K562 (cell line): ENCODE measurements around the gene PGPEP1. TPM values are rescaled to one million over a fixed set of nuclear protein-coding genes. Genes with fewer than 3 reads are reported as not detected.
A peak's percentile ranks its signal among the peaks of the same experiment; 100 is the strongest.

Experiments
- ATAC-seq: fragments of 200-7000 bp; cut with Tn5 transposase; 3 replicates; pipeline ENCODE4 v1.9.1; 2020; ENCODE audit warnings: moderate library complexity
- BruUV-seq: library from RNA; stranded (reverse); fragments of 400-500 nt; replicated peaks from 2 replicates; lab custom pipeline; 2021; lab: Mats Ljungman, UMichigan
- CTCF ChIA-PET: fragments of 300-600 bp; formaldehyde crosslinking; extraction: SDS; loops from one replicate; lab custom pipeline; 2021; ENCODE audit warnings: low intra/inter-chr PET ratio; lab: Yijun Ruan, JAX
- POLR2A ChIA-PET: fragments of 300-600, 350-650 bp; sonication (Branson Sonifier 250); formaldehyde crosslinking; extraction: SDS; loops from one replicate; lab custom pipeline; 2021; ENCODE audit warnings: antibody characterized with exemption, inconsistent platforms; lab: Yijun Ruan, JAX
- DNase-seq, 4 experiments: peaks; one replicate each; pipeline versions ENCODE4 v3.0.0 to v3.0.0-alpha.2; 2011 to 2018; ENCODE audit warnings: low spot score in 3 of 4, mixed read lengths in 3 of 4; ENCODE audit errors: extremely low read depth in 1 of 4
- FAIRE-seq: peaks from 2 replicates; lab custom pipeline; 2011; peaks lifted over from hg19 to GRCh38; lab: Jason Lieb, UNC
- H2AFZ ChIP-seq: 2 replicates; pipeline ENCODE4 v1.6.0; 2011; ENCODE audit warnings: low read depth, low read length, control low read depth, inconsistent platforms
- H3K27ac ChIP-seq: fragments of 200-600 bp; 3 replicates; pipeline ENCODE4 v1.8.0; 2011; ENCODE audit warnings: low read depth, mild to moderate bottlenecking, control low read depth, inconsistent platforms, low read length, moderate library complexity, mixed read lengths; ENCODE audit errors: extremely low read depth
- H3K27me3 ChIP-seq, 2 experiments: fragments of 300-600 bp in 1 of 2; 2 replicates in 1 of 2; 3 replicates in 1 of 2; pipeline versions ENCODE4 v1.6.0 to v1.8.0; 2011; ENCODE audit warnings: inconsistent platforms in 2 of 2, low read length in 2 of 2, mild to moderate bottlenecking in 1 of 2, mixed read lengths in 1 of 2, moderate library complexity in 1 of 2; ENCODE audit not compliant: control insufficient read depth in 2 of 2, insufficient read depth in 2 of 2
- H3K36me3 ChIP-seq: fragments of 300-600 bp; 3 replicates; pipeline ENCODE4 v1.8.0; 2011; ENCODE audit warnings: mild to moderate bottlenecking, low read length, inconsistent platforms; ENCODE audit not compliant: control insufficient read depth, insufficient read depth
- H3K4me1 ChIP-seq, 2 experiments: fragments of 200-600 bp in 1 of 2; replicated peaks in 1 of 2; 2 replicates in 1 of 2; 3 replicates in 1 of 2; pipeline versions ENCODE4 v1.5.1 to v1.8.0; 2011; ENCODE audit warnings: inconsistent platforms in 2 of 2, low read length in 2 of 2, mild to moderate bottlenecking in 1 of 2, mixed read lengths in 1 of 2, moderate library complexity in 1 of 2; ENCODE audit not compliant: control insufficient read depth in 2 of 2, insufficient read depth in 2 of 2
- H3K4me2 ChIP-seq: 2 replicates; pipeline ENCODE4 v1.6.1; 2011; ENCODE audit warnings: low read length, control low read depth, inconsistent platforms, mixed read lengths; ENCODE audit not compliant: insufficient read depth
- H3K4me3 ChIP-seq: fragments of 200-600 bp; sonication (generic), shearing (Covaris generic); 2 replicates; pipeline ENCODE4 v1.5.1; 2016; ENCODE audit warnings: control low read depth, inconsistent platforms
- H3K79me2 ChIP-seq: fragments of 200-600 bp; 3 replicates; pipeline ENCODE4 v1.8.0; 2011; ENCODE audit warnings: low read length, inconsistent platforms; ENCODE audit not compliant: control insufficient read depth, insufficient read depth
- H3K9ac ChIP-seq, 2 experiments: 2 replicates each; pipeline versions ENCODE4 v1.6.0 to v1.6.1; 2011; ENCODE audit warnings: low read depth in 2 of 2, low read length in 2 of 2, control low read depth in 1 of 2, inconsistent platforms in 1 of 2, mild to moderate bottlenecking in 1 of 2, mixed read lengths in 1 of 2; ENCODE audit not compliant: insufficient read depth in 1 of 2
- H3K9me1 ChIP-seq: one replicate; pipeline ENCODE4 v1.6.0; 2011; ENCODE audit warnings: inconsistent platforms, mild to moderate bottlenecking, low read length, moderate library complexity; ENCODE audit not compliant: control insufficient read depth, insufficient read depth
- H3K9me3 ChIP-seq: replicated peaks from 2 replicates; pipeline ENCODE4 v1.5.1; 2011; ENCODE audit warnings: low read depth, low read length, inconsistent platforms; ENCODE audit not compliant: control insufficient read depth, insufficient read depth
- H4K20me1 ChIP-seq: replicated peaks from 2 replicates; pipeline ENCODE4 v1.6.1; 2011; ENCODE audit warnings: low read length, inconsistent platforms, mixed read lengths; ENCODE audit not compliant: control insufficient read depth, insufficient read depth
- BACH1 ChIP-seq: fragments of 200-800 bp; sonication (Bioruptor generic); IDR thresholded peaks from 2 replicates; pipeline ENCODE4 v1.6.1; 2016; ENCODE audit warnings: missing genetic modification characterization, missing compliant biosample characterization
- DDX20 ChIP-seq: fragments of 450-650 bp; IDR thresholded peaks from 2 replicates; pipeline ENCODE4 v1.6.1; 2016; ENCODE audit warnings: missing genetic modification characterization, low read depth, mild to moderate bottlenecking, missing compliant biosample characterization, moderate library complexity
- FOSL1 ChIP-seq: fragments of 200-800 bp; sonication (Bioruptor generic); conservative IDR thresholded peaks from 2 replicates; pipeline ENCODE4 v1.6.1; 2016; ENCODE audit warnings: missing genetic modification characterization, missing compliant biosample characterization
- KLF6 ChIP-seq: fragments of 250-450 bp; sonication (Bioruptor Pico); IDR thresholded peaks from 2 replicates; pipeline ENCODE4 v1.4.0; 2020; ENCODE audit warnings: mild to moderate bottlenecking, moderate library complexity, borderline replicate concordance
- NFATC3 ChIP-seq: fragments of 450-650 bp; IDR thresholded peaks from 2 replicates; pipeline ENCODE4 v1.6.1; 2017; ENCODE audit warnings: mild to moderate bottlenecking
- NR2C1 ChIP-seq, 2 experiments: fragments of 450-650 bp; IDR thresholded peaks; 2 replicates each; pipeline ENCODE4 v1.6.1; 2017; ENCODE audit warnings: mild to moderate bottlenecking in 2 of 2, antibody characterized with exemption in 1 of 2, inconsistent platforms in 1 of 2, missing compliant biosample characterization in 1 of 2, missing genetic modification characterization in 1 of 2
- NR4A1 ChIP-seq, 2 experiments: fragments of 250-450 bp in 1 of 2; fragments of 450-650 bp in 1 of 2; sonication (Bioruptor Pico) in 1 of 2; IDR thresholded peaks; 2 replicates each; pipeline versions ENCODE4 v1.4.0 to v1.6.1; 2016 to 2020; ENCODE audit warnings: mild to moderate bottlenecking in 2 of 2, missing compliant biosample characterization in 1 of 2, missing genetic modification characterization in 1 of 2, moderate library complexity in 1 of 2
- PTRF ChIP-seq: fragments of 450-650 bp; IDR thresholded peaks from 2 replicates; pipeline ENCODE4 v1.6.1; 2016; ENCODE audit warnings: mild to moderate bottlenecking, missing genetic modification characterization, missing compliant biosample characterization
- RAD51 ChIP-seq: fragments of 450-650 bp; IDR thresholded peaks from 2 replicates; pipeline ENCODE4 v1.7.1; 2016; ENCODE audit warnings: low read depth, mild to moderate bottlenecking, borderline replicate concordance
- SMAD4 ChIP-seq: fragments of 250-450 bp; sonication (Bioruptor Pico); conservative IDR thresholded peaks from 2 replicates; pipeline ENCODE4 v1.8.0; 2021; ENCODE audit warnings: inconsistent platforms, mild to moderate bottlenecking, moderate library complexity
- SMARCA4 ChIP-seq: fragments of 450-650 bp; IDR thresholded peaks from 2 replicates; pipeline ENCODE4 v1.6.1; 2016
- ZSCAN29 ChIP-seq: fragments of 450-650 bp; IDR thresholded peaks from 2 replicates; pipeline ENCODE4 v1.6.1; 2017
- WGBS: fragments of 100-300 bp; shearing (Covaris generic); methylation state at CpG from one replicate; pipeline ENCODE4 v1.1.6; 2016; ENCODE audit warnings: low coverage, mixed read lengths; ENCODE audit not compliant: insufficient coverage; ENCODE audit errors: missing lambda C conversion rate; 5-methylcytosine and 5-hydroxymethylcytosine counted together
- in situ Hi-C: fragments of 300-500 bp; cut with MboI; formaldehyde crosslinking; loops from 4 replicates; pipeline ENCODE4 v1.15.0; 2018; ENCODE audit warnings: inconsistent platforms, mixed read lengths
- intact Hi-C: fragments of 100-400 bp; cut with micrococcal nuclease; formaldehyde crosslinking; loops from 2 replicates; pipeline ENCODE4 v1.14.2; 2022
- polyA plus RNA-seq, 8 experiments: library from polyadenylated mRNA; depleted of rRNA in 4 of 8; stranded (reverse) in 5 of 8; unstranded in 3 of 8; fragments of >200 nt; fragmentation: Nextera tagmentation in 2 of 8; fragmentation: Illumina TruSeq in 1 of 8; extraction: Ambion mirVana in 2 of 8; extraction: Trizol in 1 of 8; gene quantifications; 2 replicates each; pipeline versions ENCODE4 v1.2.1 to v1.2.3, GENCODE V29; 2011 to 2014; ENCODE audit warnings: inconsistent platforms in 1 of 8, missing spikeins in 1 of 8
- total RNA-seq, 7 experiments: library from RNA; depleted of rRNA in 6 of 7; stranded (reverse); fragments of >200 nt in 6 of 7; fragmentation: Illumina TruSeq in 2 of 7; extraction: Trizol in 2 of 7; gene quantifications; 2 replicates each; pipeline versions ENCODE4 v1.2.1 to v1.2.3, GENCODE V29; 2011 to 2021; ENCODE audit warnings: low replicate concordance in 1 of 7
- TF ChIP-seq, protein P1 (sequence below): fragments of 450-650 bp; IDR thresholded peaks from 2 replicates; pipeline ENCODE4 v1.6.1; 2017; ENCODE audit warnings: antibody characterized with exemption, mild to moderate bottlenecking
- TF ChIP-seq, protein P2 (sequence below): fragments of 250-450 bp; sonication (Bioruptor Pico); IDR thresholded peaks from 2 replicates; pipeline ENCODE4 v1.4.0; 2020
- TF ChIP-seq, protein P3 (sequence below), 2 experiments: fragments of 200-800 bp in 1 of 2; sonication (Bioruptor generic) in 1 of 2; sonication (generic) in 1 of 2; formaldehyde crosslinking in 1 of 2; IDR thresholded peaks in 1 of 2; conservative IDR thresholded peaks in 1 of 2; 2 replicates each; pipeline versions ENCODE4 v1.5.0 to v1.6.1; 2016 to 2020; ENCODE audit warnings: missing compliant biosample characterization in 1 of 2, missing genetic modification characterization in 1 of 2, missing genetic modification reagents in 1 of 2

PGPEP1 gene
- total and polyA plus RNA-seq, 9 of the 15 experiments (the other 6 are each of a cell fraction or from before 2014, with no cell fraction given) = 10.0 to 69.6 (median 33.5) TPM

DNA sequence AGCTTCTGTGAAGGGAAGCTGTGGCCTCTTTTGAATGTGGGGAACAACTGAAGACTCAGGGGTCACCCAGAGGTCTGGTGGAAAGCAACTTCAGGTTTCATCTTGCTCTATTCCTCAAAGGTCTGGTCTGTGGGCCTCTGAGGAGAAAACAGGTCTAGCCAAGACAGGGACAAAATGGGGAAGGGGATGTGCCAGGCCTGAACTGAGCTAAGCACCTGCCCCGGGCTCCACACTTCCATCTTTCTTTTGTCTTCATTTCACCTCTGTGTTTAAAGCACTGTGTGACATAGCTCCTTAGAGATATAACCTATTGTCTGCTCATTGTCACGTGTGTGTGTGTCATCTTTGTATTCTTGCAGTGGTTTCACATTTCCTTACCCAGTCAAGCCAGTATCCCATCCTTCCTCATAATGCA lies 25.6 kb downstream of the PGPEP1 start:
- POLR2A ChIA-PET = interaction anchor here (0.6 to 13.9 kb wide), 5 partner anchors 9 to 86 kb away, joined by 3 to 207 read pairs (median 3); partner anchors contain the start of gene GDF15
- Histone ChIP-seq H3K9me3 (no peaks in the 10 kb centered on the region), H3K9me1 (no peaks in the 10 kb centered on the region), H3K36me3 (peaks cover 64% of the 10 kb centered on the region; the same call in 2 of the 3 replicates), H3K79me2 (peaks cover 10% of the 10 kb centered on the region; the same call in 2 of the 3 replicates), H3K4me2 (no peak overlapping the region; the same call in 1 of the 2 replicates), H4K20me1 (no peaks in the 10 kb centered on the region), H3K9ac (peak overlapping the region; percentile 86 to 92; a peak in 3 of 4 replicates), H2AFZ (no peak overlapping the region), H3K27me3 (no peaks in the 10 kb centered on the region), H3K27ac (peak overlapping the region; percentile 99), H3K4me3 (no peak overlapping the region), H3K4me1 (peaks cover 50 to 60% of the 10 kb centered on the region in 2 experiments)
- DNase-seq = peak in 1 of 4 experiments; percentile 10
- CTCF ChIA-PET = no interaction called here
- intact Hi-C loops (no loop called here), in situ Hi-C loops (no loop called here)
- WGBS = 43% methylated on average over 2 of the region's 2 CpGs
- BruUV-seq = no TSS peak
- no peak for ATAC-seq
- FAIRE-seq = no peak
- TF ChIP-seq PTRF (peak; percentile 23; the same call in 1 of the 2 replicates), DDX20 (tag) (peak; percentile 78; the same call in 1 of the 2 replicates), SMAD4 (CRISPR knock-in tag) (peak; percentile 49), FOSL1 (tag) (0 out of 2 replicates have a peak, but pooled peaks have one; percentile 33), SMARCA4 (no peak), KLF6 (CRISPR knock-in tag) (peak; percentile 49; the same call in 1 of the 2 replicates), NR4A1 (CRISPR knock-in tag; IDR thresholded peaks at IDR 0.05) (no peak), NR4A1 (tag; IDR thresholded peaks at IDR 0.05) (peak; percentile 66; the same call in 1 of the 2 replicates), NFATC3 (no peak), ZSCAN29 (no peak), RAD51 (no peak), NR2C1 (IDR thresholded peaks at IDR 0.05) (no peak), NR2C1 (tag; IDR thresholded peaks at IDR 0.05) (peak; percentile 48), BACH1 (tag) (0 out of 2 replicates have a peak, but pooled peaks have one; percentile 10)
- TF ChIP-seq, protein P1, sequence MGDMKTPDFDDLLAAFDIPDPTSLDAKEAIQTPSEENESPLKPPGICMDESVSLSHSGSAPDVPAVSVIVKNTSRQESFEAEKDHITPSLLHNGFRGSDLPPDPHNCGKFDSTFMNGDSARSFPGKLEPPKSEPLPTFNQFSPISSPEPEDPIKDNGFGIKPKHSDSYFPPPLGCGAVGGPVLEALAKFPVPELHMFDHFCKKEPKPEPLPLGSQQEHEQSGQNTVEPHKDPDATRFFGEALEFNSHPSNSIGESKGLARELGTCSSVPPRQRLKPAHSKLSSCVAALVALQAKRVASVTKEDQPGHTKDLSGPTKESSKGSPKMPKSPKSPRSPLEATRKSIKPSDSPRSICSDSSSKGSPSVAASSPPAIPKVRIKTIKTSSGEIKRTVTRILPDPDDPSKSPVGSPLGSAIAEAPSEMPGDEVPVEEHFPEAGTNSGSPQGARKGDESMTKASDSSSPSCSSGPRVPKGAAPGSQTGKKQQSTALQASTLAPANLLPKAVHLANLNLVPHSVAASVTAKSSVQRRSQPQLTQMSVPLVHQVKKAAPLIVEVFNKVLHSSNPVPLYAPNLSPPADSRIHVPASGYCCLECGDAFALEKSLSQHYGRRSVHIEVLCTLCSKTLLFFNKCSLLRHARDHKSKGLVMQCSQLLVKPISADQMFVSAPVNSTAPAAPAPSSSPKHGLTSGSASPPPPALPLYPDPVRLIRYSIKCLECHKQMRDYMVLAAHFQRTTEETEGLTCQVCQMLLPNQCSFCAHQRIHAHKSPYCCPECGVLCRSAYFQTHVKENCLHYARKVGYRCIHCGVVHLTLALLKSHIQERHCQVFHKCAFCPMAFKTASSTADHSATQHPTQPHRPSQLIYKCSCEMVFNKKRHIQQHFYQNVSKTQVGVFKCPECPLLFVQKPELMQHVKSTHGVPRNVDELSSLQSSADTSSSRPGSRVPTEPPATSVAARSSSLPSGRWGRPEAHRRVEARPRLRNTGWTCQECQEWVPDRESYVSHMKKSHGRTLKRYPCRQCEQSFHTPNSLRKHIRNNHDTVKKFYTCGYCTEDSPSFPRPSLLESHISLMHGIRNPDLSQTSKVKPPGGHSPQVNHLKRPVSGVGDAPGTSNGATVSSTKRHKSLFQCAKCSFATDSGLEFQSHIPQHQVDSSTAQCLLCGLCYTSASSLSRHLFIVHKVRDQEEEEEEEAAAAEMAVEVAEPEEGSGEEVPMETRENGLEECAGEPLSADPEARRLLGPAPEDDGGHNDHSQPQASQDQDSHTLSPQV = peak; percentile 69; the same call in 1 of the 2 replicates
- TF ChIP-seq, protein P2, sequence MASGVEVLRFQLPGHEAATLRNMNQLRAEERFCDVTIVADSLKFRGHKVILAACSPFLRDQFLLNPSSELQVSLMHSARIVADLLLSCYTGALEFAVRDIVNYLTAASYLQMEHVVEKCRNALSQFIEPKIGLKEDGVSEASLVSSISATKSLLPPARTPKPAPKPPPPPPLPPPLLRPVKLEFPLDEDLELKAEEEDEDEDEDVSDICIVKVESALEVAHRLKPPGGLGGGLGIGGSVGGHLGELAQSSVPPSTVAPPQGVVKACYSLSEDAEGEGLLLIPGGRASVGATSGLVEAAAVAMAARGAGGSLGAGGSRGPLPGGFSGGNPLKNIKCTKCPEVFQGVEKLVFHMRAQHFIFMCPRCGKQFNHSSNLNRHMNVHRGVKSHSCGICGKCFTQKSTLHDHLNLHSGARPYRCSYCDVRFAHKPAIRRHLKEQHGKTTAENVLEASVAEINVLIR (CRISPR knock-in tag) = peak; percentile 54
- TF ChIP-seq, protein P3, sequence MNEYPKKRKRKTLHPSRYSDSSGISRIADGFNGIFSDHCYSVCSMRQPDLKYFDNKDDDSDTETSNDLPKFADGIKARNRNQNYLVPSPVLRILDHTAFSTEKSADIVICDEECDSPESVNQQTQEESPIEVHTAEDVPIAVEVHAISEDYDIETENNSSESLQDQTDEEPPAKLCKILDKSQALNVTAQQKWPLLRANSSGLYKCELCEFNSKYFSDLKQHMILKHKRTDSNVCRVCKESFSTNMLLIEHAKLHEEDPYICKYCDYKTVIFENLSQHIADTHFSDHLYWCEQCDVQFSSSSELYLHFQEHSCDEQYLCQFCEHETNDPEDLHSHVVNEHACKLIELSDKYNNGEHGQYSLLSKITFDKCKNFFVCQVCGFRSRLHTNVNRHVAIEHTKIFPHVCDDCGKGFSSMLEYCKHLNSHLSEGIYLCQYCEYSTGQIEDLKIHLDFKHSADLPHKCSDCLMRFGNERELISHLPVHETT (CRISPR knock-in tag; conservative IDR thresholded peaks at IDR 0.05 in 1 of 2, IDR thresholded peaks at IDR 0.05 in 1 of 2) = peak in 1 of 2 experiments; percentile 19; a peak in 1 of 4 replicates
